ENCODE results near the gene HNRNPA2B1.

HNRNPA2B1 gene

DNA sequence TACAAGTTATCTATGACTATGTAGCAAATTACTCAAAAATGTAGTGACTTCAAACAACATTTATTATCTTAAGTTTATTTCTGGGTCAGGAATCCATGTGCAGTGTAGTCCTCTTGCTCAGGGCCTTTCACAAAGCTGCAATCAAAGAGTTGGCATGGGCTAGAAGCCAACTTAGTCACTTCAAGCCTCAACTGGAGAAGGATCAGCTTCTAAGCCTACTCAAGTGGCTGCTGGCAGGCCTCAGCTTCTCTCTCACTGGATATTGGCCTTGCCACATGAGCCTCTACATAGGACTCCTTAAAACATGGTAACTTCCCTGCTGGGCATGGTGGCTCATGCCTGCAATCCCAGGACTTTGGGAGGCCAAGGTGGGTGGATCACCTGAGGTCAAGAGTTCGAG, 53.5 kb downstream of the HNRNPA2B1 start:
- TF ChIP-seq, protein P1, sequence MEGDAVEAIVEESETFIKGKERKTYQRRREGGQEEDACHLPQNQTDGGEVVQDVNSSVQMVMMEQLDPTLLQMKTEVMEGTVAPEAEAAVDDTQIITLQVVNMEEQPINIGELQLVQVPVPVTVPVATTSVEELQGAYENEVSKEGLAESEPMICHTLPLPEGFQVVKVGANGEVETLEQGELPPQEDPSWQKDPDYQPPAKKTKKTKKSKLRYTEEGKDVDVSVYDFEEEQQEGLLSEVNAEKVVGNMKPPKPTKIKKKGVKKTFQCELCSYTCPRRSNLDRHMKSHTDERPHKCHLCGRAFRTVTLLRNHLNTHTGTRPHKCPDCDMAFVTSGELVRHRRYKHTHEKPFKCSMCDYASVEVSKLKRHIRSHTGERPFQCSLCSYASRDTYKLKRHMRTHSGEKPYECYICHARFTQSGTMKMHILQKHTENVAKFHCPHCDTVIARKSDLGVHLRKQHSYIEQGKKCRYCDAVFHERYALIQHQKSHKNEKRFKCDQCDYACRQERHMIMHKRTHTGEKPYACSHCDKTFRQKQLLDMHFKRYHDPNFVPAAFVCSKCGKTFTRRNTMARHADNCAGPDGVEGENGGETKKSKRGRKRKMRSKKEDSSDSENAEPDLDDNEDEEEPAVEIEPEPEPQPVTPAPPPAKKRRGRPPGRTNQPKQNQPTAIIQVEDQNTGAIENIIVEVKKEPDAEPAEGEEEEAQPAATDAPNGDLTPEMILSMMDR (IDR thresholded peaks at IDR 0.05; ENCODE audit: low read depth, low read length): no peak
- H3K36me3 ChIP-seq: no peaks in the 10 kb centered on the region
- DNase-seq: no peak
- no peaks in the 10 kb centered on the region for H3K27me3 ChIP-seq (ENCODE audit: insufficient read depth, low read depth, severe bottlenecking)
- H3K27ac ChIP-seq: no peak overlapping the region
- H3K9me3 ChIP-seq (ENCODE audit: severe bottlenecking): no peaks in the 10 kb centered on the region
- H3K4me3 ChIP-seq (ENCODE audit: low read depth, low read length): no peak overlapping the region

DNA sequence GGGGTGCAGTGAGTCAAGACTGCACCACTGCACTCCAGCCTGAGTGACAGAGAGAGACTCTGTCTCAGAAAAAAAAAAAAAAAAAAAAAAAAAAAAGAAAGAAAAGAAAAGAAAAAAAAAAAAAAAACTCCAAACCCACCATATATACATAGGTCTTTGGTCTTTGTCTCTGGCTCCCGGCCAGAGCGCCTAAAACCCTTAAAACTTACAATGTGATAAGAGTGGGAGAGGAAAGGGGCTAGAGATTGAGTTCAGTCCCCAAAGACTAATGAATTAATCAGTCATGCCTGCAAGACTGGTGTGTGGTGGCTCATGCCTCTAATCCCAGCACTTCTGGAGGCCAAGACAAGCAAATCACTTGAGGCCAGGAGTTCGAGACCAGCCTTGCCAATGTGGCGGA, 55.3 kb downstream of the HNRNPA2B1 start:
- H3K27ac ChIP-seq: no peak overlapping the region
- no peaks in the 10 kb centered on the region for H3K36me3 ChIP-seq
- H3K4me3 ChIP-seq (ENCODE audit: low read depth, low read length): no peak overlapping the region
- no peak for DNase-seq
- no peaks in the 10 kb centered on the region for H3K27me3 ChIP-seq (ENCODE audit: insufficient read depth, low read depth, severe bottlenecking)
- TF ChIP-seq, protein P1 (IDR thresholded peaks at IDR 0.05; ENCODE audit: low read depth, low read length): no peak
- no peaks in the 10 kb centered on the region for H3K9me3 ChIP-seq (ENCODE audit: severe bottlenecking)

DNA sequence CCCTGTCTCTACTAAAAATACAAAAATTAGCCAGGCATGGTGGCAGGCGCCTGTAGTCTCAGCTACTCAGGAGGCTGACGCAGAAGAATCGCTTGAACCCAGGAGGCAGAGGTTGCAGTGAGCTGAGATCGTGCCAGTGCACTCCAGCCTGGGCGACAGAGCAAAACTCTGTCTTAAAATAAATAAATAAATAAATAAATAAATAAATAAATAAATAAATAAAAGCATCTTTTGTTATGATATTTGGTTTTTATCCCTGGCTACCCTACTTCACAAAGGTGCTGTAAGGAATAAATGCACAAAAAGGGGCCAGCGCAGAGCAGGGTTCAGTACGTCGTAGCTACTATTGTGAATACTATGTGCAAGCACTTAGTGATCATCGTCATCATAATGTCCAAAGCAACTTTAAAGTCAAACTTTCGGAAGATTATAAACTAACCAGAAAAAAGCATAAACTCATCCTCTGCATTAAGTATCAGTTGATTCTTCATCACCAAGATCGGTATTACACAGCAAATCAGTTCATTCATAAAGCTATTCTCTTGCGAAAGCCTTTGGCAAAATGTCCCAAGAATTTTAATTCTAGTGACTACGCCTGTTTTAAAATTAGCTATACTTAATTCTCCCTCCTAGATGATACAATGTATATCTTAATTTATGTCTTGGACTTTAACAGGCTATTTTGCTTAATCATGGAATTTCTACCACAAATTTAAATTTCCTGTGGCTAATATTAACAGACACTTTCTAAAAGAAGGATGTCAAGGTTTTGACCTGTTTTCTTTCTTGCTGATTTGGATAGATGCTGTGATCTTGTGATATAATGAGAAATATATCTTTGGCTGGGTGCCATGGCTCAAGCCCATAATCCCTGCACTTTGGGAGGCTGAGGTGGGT, 56.1 kb downstream of the HNRNPA2B1 start:
- no peaks in the 10 kb centered on the region for H3K9me3 ChIP-seq (ENCODE audit: severe bottlenecking)
- H3K36me3 ChIP-seq: no peaks in the 10 kb centered on the region
- no peak overlapping the region for H3K4me3 ChIP-seq (ENCODE audit: low read depth, low read length)
- H3K27me3 ChIP-seq (ENCODE audit: insufficient read depth, low read depth, severe bottlenecking): no peaks in the 10 kb centered on the region
- TF ChIP-seq, protein P1 (IDR thresholded peaks at IDR 0.05; ENCODE audit: low read depth, low read length): no peak
- no peak overlapping the region for H3K27ac ChIP-seq
- DNase-seq: no peak

DNA sequence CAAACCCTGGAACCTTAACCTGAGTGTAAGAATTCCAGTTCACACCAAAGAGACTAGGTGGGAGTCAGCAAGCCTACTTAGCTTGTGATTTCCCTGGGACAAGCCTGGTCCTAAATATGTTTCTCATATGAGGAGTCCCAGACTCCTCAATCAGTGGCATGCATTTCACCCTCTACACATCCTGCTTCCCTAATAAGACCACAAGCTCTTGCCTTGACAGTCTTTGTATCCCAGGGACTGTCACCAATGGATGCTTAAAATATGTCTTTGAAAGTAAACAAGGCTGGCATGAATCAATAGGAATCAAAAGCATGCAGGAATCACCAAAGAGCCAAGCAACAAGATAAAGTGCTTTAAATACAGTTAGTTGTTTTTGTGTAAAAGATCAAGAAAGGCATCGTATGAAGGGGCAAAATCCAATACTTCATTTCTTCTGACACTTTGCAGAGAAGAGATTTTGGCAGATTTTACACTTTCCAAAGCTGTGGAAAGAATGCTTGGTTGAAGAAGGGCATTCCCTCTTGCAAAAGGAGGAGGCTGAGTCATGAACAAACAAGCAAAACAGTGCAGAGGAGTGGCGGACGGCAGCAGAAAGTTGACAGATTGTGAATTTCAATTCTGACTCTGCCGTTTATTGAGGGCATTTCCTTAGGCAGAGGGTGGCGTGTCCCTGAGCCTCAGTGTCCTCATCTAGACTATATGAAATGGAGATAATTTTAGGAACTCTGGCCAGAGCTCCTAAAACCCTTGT, 57.1 kb downstream of the HNRNPA2B1 start:
- no peak for DNase-seq
- Histone ChIP-seq H3K27ac (no peak overlapping the region), H3K36me3 (no peaks in the 10 kb centered on the region), H3K27me3 (ENCODE audit: insufficient read depth, low read depth, severe bottlenecking) (no peaks in the 10 kb centered on the region), H3K4me3 (ENCODE audit: low read depth, low read length) (no peak overlapping the region), H3K9me3 (ENCODE audit: severe bottlenecking) (no peaks in the 10 kb centered on the region)
- TF ChIP-seq, protein P1 (IDR thresholded peaks at IDR 0.05; ENCODE audit: low read depth, low read length): no peak

DNA sequence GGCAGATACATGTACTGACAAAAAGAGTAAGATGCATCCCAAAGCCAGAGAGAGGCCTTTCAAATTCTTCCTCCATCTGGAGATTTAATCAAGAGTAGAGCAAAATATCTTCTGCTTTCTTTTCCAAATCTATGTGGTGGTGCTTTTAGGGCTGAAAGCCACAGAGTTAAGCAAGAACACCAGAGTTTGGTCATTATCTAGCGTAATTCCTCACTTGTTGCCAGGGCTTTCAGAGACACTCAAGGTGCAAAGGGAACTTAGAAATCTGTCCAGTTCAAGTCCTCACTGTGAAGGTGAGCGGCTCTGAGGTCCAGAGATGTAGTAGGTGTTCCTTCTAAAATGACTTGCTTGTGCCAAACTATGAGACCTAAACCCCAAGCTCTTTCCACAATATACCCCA, 59.5 kb downstream of the HNRNPA2B1 start:
- Histone ChIP-seq H3K27ac (no peak overlapping the region), H3K27me3 (ENCODE audit: insufficient read depth, low read depth, severe bottlenecking) (no peaks in the 10 kb centered on the region), H3K4me3 (ENCODE audit: low read depth, low read length) (no peak overlapping the region), H3K36me3 (no peaks in the 10 kb centered on the region), H3K9me3 (ENCODE audit: severe bottlenecking) (no peaks in the 10 kb centered on the region)
- TF ChIP-seq, protein P1 (IDR thresholded peaks at IDR 0.05; ENCODE audit: low read depth, low read length): no peak
- DNase-seq: no peak

Measured in WERI-Rb-1 (cell line).